Osteoblast (primary cell): ENCODE data around the gene MYOM1. TPM values are rescaled to one million over a fixed set of nuclear protein-coding genes. Genes with fewer than 3 reads are reported as not detected.

Experiments used
- DNase-seq: peaks from one replicate; pipeline ENCODE4 v3.0.0; 2011; ENCODE audit warnings: low spot score, mixed read lengths; ENCODE audit not compliant: insufficient read length; ENCODE audit errors: missing footprints
- H2AFZ ChIP-seq: 2 replicates; pipeline ENCODE4 v1.6.0; 2011; ENCODE audit warnings: mild to moderate bottlenecking, low read length
- H3K27ac ChIP-seq: 2 replicates; pipeline ENCODE4 v1.5.1; 2011; ENCODE audit warnings: mild to moderate bottlenecking, low read depth, low read length, moderate library complexity
- H3K27me3 ChIP-seq: 2 replicates; pipeline ENCODE4 v1.6.0; 2012; ENCODE audit warnings: mild to moderate bottlenecking, control low read depth, inconsistent platforms, low read length, moderate library complexity; ENCODE audit not compliant: insufficient read depth
- H3K36me3 ChIP-seq: 2 replicates; pipeline ENCODE4 v1.5.1; 2011; ENCODE audit warnings: mild to moderate bottlenecking, low read length, control low read depth, moderate library complexity; ENCODE audit not compliant: insufficient read depth
- H3K4me1 ChIP-seq: 2 replicates; pipeline ENCODE4 v1.5.1; 2011; ENCODE audit warnings: mild to moderate bottlenecking, low read length, control low read depth, moderate library complexity; ENCODE audit not compliant: insufficient read depth
- H3K4me2 ChIP-seq: 2 replicates; pipeline ENCODE4 v1.6.0; 2011; ENCODE audit warnings: mild to moderate bottlenecking, low read length; ENCODE audit not compliant: insufficient read depth
- H3K4me3 ChIP-seq: fragments of 200-600 bp; sonication (generic); 3 replicates; pipeline ENCODE4 v1.5.1; 2012; ENCODE audit warnings: mild to moderate bottlenecking, low read length, inconsistent platforms; ENCODE audit not compliant: insufficient read depth
- H3K79me2 ChIP-seq: 2 replicates; pipeline ENCODE4 v1.6.0; 2012; ENCODE audit warnings: mild to moderate bottlenecking, low read length, control low read depth, inconsistent platforms; ENCODE audit not compliant: insufficient read depth
- H3K9me3 ChIP-seq: 2 replicates; pipeline ENCODE4 v1.5.1; 2011; ENCODE audit warnings: low read depth, low read length, control low read depth
- H4K20me1 ChIP-seq: 2 replicates; pipeline ENCODE4 v1.6.0; 2012; ENCODE audit warnings: mild to moderate bottlenecking, low read length, control low read depth; ENCODE audit not compliant: insufficient read depth
- CTCF ChIP-seq: IDR thresholded peaks from 2 replicates; pipeline ENCODE4 v1.5.1; 2011; ENCODE audit warnings: mild to moderate bottlenecking, low read depth, low read length, moderate library complexity; ENCODE audit errors: extremely low read depth
- total RNA-seq: library from RNA; depleted of rRNA; stranded (reverse); fragments of >200 nt; gene quantifications from 2 replicates; pipeline ENCODE4 v1.2.3, GENCODE V29; 2012

The MYOM1 gene
- total RNA-seq, 1 donor, result 1.8 TPM

- Histone ChIP-seq H3K36me3 (no peaks in the 10 kb centered on the region), H3K4me3 (no peak overlapping the region), H3K4me1 (no peaks in the 10 kb centered on the region), H3K79me2 (no peaks in the 10 kb centered on the region), H3K9me3 (no peaks in the 10 kb centered on the region), H3K4me2 (no peak overlapping the region), H3K27me3 (no peaks in the 10 kb centered on the region), H2AFZ (no peak overlapping the region), H3K27ac (no peak overlapping the region), H4K20me1 (no peaks in the 10 kb centered on the region)
- TF ChIP-seq CTCF, result no peak
- DNase-seq, result no peak
Measured at GRCh38 chr18:3071676-3072075, 148.1 kb downstream of the MYOM1 start.

- Histone ChIP-seq H2AFZ (no peak overlapping the region), H4K20me1 (no peaks in the 10 kb centered on the region), H3K27ac (no peak overlapping the region), H3K36me3 (no peaks in the 10 kb centered on the region), H3K9me3 (no peaks in the 10 kb centered on the region), H3K4me3 (no peak overlapping the region), H3K4me1 (no peaks in the 10 kb centered on the region), H3K4me2 (no peak overlapping the region), H3K79me2 (no peaks in the 10 kb centered on the region), H3K27me3 (no peaks in the 10 kb centered on the region)
- TF ChIP-seq CTCF, result no peak
- DNase-seq, result no peak
Measured at GRCh38 chr18:3069671-3070433, 149.9 kb downstream of the MYOM1 start.

GRCh38 chr18:3067722-3068121 lies 152.0 kb downstream of the MYOM1 start:
- no peak overlapping the region for H2AFZ ChIP-seq
- H3K4me3 ChIP-seq, result no peak overlapping the region
- no peaks in the 10 kb centered on the region for H3K4me1 ChIP-seq
- no peaks in the 10 kb centered on the region for H3K79me2 ChIP-seq
- DNase-seq, result no peak
- H3K27ac ChIP-seq, result no peak overlapping the region
- H3K9me3 ChIP-seq, result no peaks in the 10 kb centered on the region
- H3K27me3 ChIP-seq, result no peaks in the 10 kb centered on the region
- TF ChIP-seq CTCF, result no peak
- H4K20me1 ChIP-seq, result no peaks in the 10 kb centered on the region
- no peak overlapping the region for H3K4me2 ChIP-seq
- H3K36me3 ChIP-seq, result no peaks in the 10 kb centered on the region

- Histone ChIP-seq H3K9me3 (no peaks in the 10 kb centered on the region), H3K36me3 (no peaks in the 10 kb centered on the region), H3K4me1 (no peaks in the 10 kb centered on the region), H3K4me2 (no peak overlapping the region), H3K27me3 (no peaks in the 10 kb centered on the region), H3K79me2 (no peaks in the 10 kb centered on the region), H3K27ac (no peak overlapping the region), H3K4me3 (no peak overlapping the region), H2AFZ (no peak overlapping the region), H4K20me1 (no peaks in the 10 kb centered on the region)
- no peak for TF ChIP-seq CTCF
- DNase-seq, result no peak
Measured at GRCh38 chr18:3067165-3067661, 152.6 kb downstream of the MYOM1 start.
